ENCODE measurements around the gene COL5A2. TPM values are rescaled to one million over a fixed set of nuclear protein-coding genes. Genes with fewer than 3 reads are reported as not detected.

Gene COL5A2
- total and polyA plus RNA-seq, 8 donors: 1.9 to 43.3 (median 3.3) TPM

DNA sequence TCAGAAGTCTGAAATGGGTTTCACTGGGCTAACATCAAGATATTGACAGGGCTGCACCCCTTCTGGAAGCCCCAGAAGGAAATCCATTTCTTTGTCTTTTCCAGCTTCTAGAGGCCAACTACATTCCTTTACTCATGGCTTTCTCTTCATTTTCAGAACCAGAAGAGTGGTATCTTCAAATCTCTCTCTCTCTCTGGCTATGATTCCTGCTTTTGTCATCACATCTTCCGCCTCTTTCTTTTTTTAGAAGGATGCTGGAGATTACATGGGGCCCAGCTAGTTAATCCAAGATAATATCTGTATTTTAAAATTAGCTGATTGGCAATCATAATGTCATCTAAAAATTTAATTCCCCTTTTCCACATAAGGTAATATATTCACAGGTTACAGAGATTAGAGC lies 23.8 kb downstream of the COL5A2 start:
- intact Hi-C loops (cut with DNase I): no loop called here
- no peak overlapping the region for H3K4me3 ChIP-seq
- no peak for DNase-seq
- no peaks in the 10 kb centered on the region for H3K4me1 ChIP-seq
- ATAC-seq: no peak
- no peak for FAIRE-seq
- H3K36me3 ChIP-seq: no peaks in the 10 kb centered on the region
- no peaks in the 10 kb centered on the region for H3K27me3 ChIP-seq
- no peak overlapping the region for H3K27ac ChIP-seq
- TF ChIP-seq, protein P1, sequence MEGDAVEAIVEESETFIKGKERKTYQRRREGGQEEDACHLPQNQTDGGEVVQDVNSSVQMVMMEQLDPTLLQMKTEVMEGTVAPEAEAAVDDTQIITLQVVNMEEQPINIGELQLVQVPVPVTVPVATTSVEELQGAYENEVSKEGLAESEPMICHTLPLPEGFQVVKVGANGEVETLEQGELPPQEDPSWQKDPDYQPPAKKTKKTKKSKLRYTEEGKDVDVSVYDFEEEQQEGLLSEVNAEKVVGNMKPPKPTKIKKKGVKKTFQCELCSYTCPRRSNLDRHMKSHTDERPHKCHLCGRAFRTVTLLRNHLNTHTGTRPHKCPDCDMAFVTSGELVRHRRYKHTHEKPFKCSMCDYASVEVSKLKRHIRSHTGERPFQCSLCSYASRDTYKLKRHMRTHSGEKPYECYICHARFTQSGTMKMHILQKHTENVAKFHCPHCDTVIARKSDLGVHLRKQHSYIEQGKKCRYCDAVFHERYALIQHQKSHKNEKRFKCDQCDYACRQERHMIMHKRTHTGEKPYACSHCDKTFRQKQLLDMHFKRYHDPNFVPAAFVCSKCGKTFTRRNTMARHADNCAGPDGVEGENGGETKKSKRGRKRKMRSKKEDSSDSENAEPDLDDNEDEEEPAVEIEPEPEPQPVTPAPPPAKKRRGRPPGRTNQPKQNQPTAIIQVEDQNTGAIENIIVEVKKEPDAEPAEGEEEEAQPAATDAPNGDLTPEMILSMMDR (IDR thresholded peaks at IDR 0.05): no peak
- H3K9me3 ChIP-seq: no peaks in the 10 kb centered on the region
- 86 to 95% methylated on average over 1 of the region's 1 CpG for WGBS, 2 donors

DNA sequence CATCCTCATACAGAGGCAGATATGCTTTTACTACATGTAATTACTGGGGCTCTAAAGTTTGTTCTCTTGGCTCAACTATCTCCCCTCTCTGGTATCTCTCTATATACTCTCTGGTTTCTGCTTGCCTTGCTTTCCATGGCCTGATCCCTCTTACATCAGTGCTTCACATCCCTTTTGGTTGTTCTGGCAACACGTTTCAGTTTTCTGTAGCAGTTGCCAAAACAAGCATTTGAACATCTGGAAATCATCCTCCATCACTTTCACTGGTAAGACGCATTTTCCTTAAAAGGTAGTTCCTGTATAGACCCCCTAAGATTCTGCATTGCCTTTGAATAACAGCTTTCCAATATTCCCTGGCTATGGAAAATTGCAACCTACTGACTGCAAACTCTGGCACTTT lies 25.9 kb downstream of the COL5A2 start:
- Histone ChIP-seq H3K27ac (no peak overlapping the region), H3K36me3 (no peaks in the 10 kb centered on the region), H3K4me1 (no peaks in the 10 kb centered on the region), H3K9me3 (no peaks in the 10 kb centered on the region), H3K4me3 (no peak overlapping the region), H3K27me3 (no peaks in the 10 kb centered on the region)
- FAIRE-seq (no peak), ATAC-seq (no peak), DNase-seq (no peak)
- TF ChIP-seq, protein P1 (IDR thresholded peaks at IDR 0.05): no peak
- intact Hi-C loops (cut with DNase I): no loop called here
- 69 to 77% methylated on average over 2 of the region's 2 CpGs for WGBS, 2 donors

DNA sequence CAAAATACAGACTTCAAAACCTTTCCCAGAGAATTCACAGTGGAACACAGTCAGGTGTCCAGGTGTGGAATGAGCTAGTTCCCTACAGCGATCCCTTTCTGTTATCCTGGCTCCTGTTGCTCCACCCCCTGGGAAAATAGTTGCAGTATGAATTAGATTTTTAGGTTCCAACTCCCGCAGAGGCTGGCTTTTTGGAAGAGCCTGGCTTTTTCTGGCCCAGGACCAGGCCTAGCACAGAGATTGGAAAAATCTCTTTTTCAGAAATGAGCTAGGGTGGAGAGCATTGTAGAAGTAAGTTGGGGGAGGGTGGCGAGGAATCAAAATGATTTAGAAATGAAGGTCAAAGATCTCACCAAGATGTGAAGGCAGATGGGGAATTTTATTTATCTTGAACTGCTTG lies 27.1 kb downstream of the COL5A2 start:
- ATAC-seq (no peak), DNase-seq (no peak), FAIRE-seq (no peak)
- no peaks in the 10 kb centered on the region for H3K4me1 ChIP-seq
- no peaks in the 10 kb centered on the region for H3K9me3 ChIP-seq
- intact Hi-C loops (cut with DNase I): no loop called here
- H3K27ac ChIP-seq: no peak overlapping the region
- TF ChIP-seq, protein P1 (IDR thresholded peaks at IDR 0.05): no peak
- H3K4me3 ChIP-seq: no peak overlapping the region
- H3K36me3 ChIP-seq: no peaks in the 10 kb centered on the region
- no peaks in the 10 kb centered on the region for H3K27me3 ChIP-seq
- WGBS, 2 donors: 80 to 85% methylated on average over 3 of the region's 3 CpGs

DNA sequence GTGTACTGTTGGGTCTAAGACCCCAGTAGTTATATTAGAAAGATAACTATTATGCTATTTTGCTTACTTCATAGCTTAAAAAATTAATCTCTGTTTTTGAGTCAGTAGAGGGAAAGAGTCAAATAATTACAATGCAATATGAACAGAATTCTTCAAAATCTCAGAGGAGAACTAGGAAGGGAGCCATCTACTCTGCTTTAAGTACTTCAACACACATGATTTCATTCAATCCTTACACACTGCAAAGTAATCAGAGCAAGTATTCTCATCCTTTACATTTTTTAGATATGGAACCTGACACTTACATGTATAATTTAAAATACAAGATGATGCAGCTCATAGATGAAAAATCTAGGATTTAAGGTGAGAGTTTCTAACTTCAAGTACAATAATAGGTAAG lies 27.7 kb downstream of the COL5A2 start:
- Histone ChIP-seq H3K4me1 (no peaks in the 10 kb centered on the region), H3K9me3 (no peaks in the 10 kb centered on the region), H3K27me3 (no peaks in the 10 kb centered on the region), H3K36me3 (no peaks in the 10 kb centered on the region), H3K27ac (no peak overlapping the region), H3K4me3 (no peak overlapping the region)
- FAIRE-seq: no peak
- intact Hi-C loops (cut with DNase I): no loop called here
- TF ChIP-seq, protein P1 (IDR thresholded peaks at IDR 0.05): no peak
- no peak for DNase-seq
- no peak for ATAC-seq

DNA sequence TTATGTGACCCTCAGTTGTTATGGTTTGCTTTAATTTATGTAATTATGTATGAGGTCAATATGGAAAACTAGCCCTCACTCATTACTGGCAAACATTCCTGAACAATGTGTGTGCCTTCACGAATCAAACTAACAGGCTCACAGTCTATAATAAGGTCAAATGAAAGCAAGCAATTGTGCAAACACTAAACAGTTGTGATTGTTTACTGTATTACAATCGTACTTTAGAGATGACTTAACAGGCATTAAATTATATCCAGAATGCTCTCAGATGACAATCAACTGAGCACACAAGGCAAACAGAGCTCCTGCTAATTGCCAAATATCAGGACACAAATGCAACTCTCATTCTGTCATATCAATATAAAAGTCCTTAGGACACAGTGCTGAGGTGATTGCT lies 29.5 kb downstream of the COL5A2 start:
- Histone ChIP-seq H3K27ac (no peak overlapping the region), H3K4me3 (no peak overlapping the region), H3K9me3 (no peaks in the 10 kb centered on the region), H3K27me3 (no peaks in the 10 kb centered on the region), H3K4me1 (no peaks in the 10 kb centered on the region), H3K36me3 (no peaks in the 10 kb centered on the region)
- TF ChIP-seq, protein P1 (IDR thresholded peaks at IDR 0.05): no peak
- intact Hi-C loops (cut with DNase I): no loop called here
- DNase-seq: no peak
- FAIRE-seq: no peak
- no peak for ATAC-seq
- WGBS, 2 donors: 5% methylated on average over 2 of the region's 2 CpGs

Measured in pancreas (tissue), 10 donors.